Upper lobe of left lung (tissue), 4 donors: ENCODE measurements around the gene AGTPBP1.

ENCODE experiments used
- CTCF ChIP-seq, 6 experiments: fragments of 450-650 bp in 4 of 6; fragments of 200-600 bp in 2 of 6; sonication (generic) in 2 of 6; IDR thresholded peaks; one replicate each; pipeline ENCODE4 v1.5.1; 2016 to 2019; ENCODE audit warnings: antibody characterized with exemption in 6 of 6
- EP300 ChIP-seq, 4 donors: sonication (generic); formaldehyde crosslinking; IDR thresholded peaks; one replicate each; pipeline ENCODE4 v1.5.1; 2017; ENCODE audit warnings: antibody characterized with exemption in 4 of 4, control low read depth in 2 of 4
- POLR2A ChIP-seq, 4 donors: fragments of 450-650 bp; IDR thresholded peaks; one replicate each; pipeline ENCODE4 v1.5.1; 2016 to 2017; ENCODE audit warnings: antibody characterized with exemption in 4 of 4, mild to moderate bottlenecking in 2 of 4

GRCh38 chr9:85729882-85730281 lies 11.9 kb downstream of the AGTPBP1 start:
- TF ChIP-seq CTCF (IDR thresholded peaks at IDR 0.05), result no peak
- TF ChIP-seq EP300 (IDR thresholded peaks at IDR 0.05), result no peak
- TF ChIP-seq POLR2A (IDR thresholded peaks at IDR 0.05), result no peak
